ENCODE measurements around the gene ZNF532.

ZNF532 gene

DNA sequence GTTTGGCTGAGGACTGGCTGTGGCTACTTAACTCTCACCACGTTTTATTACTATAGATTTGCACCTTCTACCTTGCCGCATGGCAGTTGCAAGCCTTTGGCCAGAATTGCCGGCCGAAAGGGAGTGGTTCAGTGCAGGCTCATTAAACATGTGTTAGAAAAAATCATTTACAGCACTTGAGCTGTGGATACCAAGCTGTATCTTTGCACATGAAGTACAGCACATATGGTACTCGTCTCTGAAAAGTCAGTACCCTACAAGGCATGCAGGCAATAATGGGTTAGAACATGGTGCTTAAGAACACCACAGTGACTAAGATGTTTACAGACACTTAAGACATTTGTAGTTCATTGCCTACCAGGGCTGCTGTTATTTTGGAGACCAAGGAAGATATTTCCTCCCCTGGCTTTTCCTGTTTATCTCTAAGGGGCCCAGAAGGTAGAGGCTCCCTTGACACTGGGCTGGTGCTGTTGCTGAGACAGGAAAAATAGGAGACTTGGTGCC lies 103.1 kb downstream of the ZNF532 start:
- CTCF ChIA-PET: no interaction called here
- H3K27ac Mint-ChIP-seq: no peak overlapping the region
- no peak for DNase-seq
- no peaks in the 10 kb centered on the region for H3K4me1 Mint-ChIP-seq
- no peaks in the 10 kb centered on the region for H3K9me3 Mint-ChIP-seq
- H3K27me3 Mint-ChIP-seq: peaks cover 8% of the 10 kb centered on the region
- no peaks in the 10 kb centered on the region for H3K36me3 Mint-ChIP-seq
- no peak overlapping the region for H3K4me3 Mint-ChIP-seq

DNA sequence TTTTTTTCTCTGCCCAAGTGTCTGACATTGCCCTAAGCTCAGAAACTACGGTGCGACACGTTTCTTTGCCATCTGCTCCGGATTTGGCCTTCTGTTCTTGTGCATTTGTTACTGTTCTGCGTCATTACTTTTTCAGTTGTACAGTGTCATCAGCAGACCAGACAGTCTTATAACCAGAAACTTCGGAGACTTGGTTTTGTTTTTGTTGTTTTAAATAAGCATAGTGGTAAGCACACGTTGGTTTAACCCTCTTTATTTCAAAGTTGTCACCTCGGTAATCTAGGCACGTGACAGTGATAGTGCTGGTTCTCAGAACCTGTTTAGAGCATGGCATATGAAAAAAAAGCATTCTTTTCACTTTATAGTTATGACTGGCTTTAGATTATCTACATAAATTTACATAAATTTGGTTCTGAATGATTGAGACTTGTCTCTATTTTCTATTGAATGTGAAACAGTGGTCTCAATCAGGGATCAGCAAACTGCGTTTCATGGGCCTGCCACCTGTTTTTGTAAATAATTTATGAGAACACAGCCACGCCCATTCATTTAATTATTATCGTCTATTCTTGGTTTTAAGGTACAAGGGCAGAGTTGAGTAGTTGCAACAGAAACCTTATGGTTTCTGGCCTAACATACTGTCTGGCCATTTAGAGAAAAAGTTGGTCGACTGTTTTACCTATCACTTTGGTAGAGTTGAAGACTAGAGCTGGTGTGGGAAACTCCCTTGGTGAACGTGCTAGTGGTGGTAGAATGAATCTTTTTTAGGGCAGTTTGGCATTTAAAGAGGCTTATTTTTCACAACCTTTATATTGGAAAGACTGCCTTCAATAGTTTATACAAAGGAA lies 106.5 kb downstream of the ZNF532 start:
- H3K4me3 Mint-ChIP-seq: no peak overlapping the region
- CTCF ChIA-PET: no interaction called here
- peaks cover 11% of the 10 kb centered on the region for H3K27me3 Mint-ChIP-seq
- H3K4me1 Mint-ChIP-seq: no peaks in the 10 kb centered on the region
- H3K27ac Mint-ChIP-seq: no peak overlapping the region
- DNase-seq: no peak
- H3K9me3 Mint-ChIP-seq: no peaks in the 10 kb centered on the region
- H3K36me3 Mint-ChIP-seq: no peaks in the 10 kb centered on the region

DNA sequence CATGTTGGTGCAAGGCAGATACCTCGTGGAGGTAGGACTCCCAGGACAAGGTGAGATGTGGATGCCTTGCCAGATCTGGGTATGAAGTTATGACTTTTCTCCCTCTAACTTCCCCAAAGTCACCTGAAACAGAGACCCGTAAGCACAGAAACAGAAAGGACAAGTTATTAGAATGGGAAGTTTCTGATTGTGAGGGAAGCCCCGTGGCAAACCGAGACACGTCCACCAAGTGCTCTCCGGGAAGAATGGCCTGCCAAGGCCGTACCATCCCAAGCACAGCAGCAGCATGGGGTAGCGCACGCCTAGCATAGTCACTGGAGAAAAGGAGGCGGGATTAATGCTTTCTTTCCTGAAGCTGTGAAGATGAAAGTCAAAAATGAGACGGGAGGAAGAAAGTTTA lies 110.6 kb downstream of the ZNF532 start:
- Mint-ChIP-seq H3K9me3 (no peaks in the 10 kb centered on the region), H3K4me3 (no peak overlapping the region), H3K4me1 (no peaks in the 10 kb centered on the region), H3K27me3 (peaks cover 13% of the 10 kb centered on the region), H3K36me3 (no peaks in the 10 kb centered on the region), H3K27ac (no peak overlapping the region)
- DNase-seq: no peak
- CTCF ChIA-PET: no interaction called here

DNA sequence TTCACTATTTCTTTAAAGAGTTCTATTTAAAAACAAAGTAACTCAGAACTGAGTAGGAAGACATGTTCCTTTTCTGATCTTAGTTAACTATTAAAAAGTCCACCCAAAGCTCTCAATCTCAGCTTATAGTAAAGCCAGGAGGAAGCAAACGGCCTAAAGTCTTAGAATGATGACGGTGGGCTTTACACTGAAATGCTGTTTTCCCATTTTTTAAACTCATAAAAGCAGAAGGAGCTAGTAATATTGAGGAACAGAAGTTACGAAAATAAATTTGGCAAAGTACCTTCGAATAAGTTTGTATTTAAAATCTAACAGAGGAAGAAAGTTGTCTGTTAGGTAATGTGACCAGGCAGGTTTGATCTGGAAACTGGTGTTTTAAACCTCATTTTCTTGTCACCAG lies 111.1 kb downstream of the ZNF532 start:
- H3K27ac Mint-ChIP-seq: no peak overlapping the region
- CTCF ChIA-PET: no interaction called here

DNA sequence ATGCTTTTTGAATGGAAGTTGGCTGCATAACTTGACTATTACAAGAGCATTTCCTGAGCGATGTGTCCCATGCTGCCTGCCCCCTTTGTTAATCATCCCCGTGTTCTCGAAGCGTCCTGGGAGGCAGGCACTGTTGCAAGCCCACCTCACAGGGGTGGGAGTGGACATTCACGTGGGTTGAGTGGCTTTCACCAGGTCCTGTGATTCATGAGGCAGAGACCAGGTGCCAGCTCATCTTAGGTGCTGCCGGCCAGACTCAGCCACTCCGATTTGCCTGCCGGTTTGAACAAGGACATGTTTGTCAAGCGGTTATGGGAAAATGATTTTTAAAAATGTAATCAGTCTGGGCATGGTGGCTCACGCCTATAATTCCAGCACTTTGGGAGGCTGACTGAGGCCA lies 112.5 kb downstream of the ZNF532 start:
- no peak for DNase-seq
- Mint-ChIP-seq H3K4me1 (no peaks in the 10 kb centered on the region), H3K27ac (no peak overlapping the region), H3K9me3 (no peaks in the 10 kb centered on the region), H3K4me3 (no peak overlapping the region), H3K27me3 (peaks cover 13% of the 10 kb centered on the region), H3K36me3 (no peaks in the 10 kb centered on the region)
- CTCF ChIA-PET: interaction anchor here (0.7 kb wide), 1 partner anchor 165 kb away, joined by 3 read pairs; no protein-coding TSS in a partner anchor

More for the DNA sequence above, 111.1 kb downstream of the ZNF532 start:
- no peak for DNase-seq
- H3K4me1 Mint-ChIP-seq: no peaks in the 10 kb centered on the region
- no peak overlapping the region for H3K4me3 Mint-ChIP-seq
- H3K36me3 Mint-ChIP-seq: no peaks in the 10 kb centered on the region
- H3K9me3 Mint-ChIP-seq: no peaks in the 10 kb centered on the region
- H3K27me3 Mint-ChIP-seq: peaks cover 13% of the 10 kb centered on the region

DNA sequence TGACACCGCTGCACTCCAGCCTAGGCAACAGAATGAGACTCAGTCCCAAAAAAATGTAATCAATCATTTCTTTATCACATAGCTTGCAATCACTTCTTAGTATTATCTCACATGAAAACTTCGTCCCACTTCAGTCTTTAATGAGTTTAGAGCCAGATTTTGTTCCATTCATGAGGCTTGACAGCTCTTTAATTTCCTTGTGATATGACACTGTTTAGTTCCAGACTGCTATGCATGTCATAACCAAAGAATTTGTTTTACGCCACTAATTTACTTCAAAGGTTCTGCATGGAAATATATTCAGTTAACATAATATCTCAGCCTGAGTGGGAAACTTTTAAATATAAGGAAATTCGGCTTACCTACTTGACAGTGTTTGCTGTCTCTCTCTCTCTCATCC lies 113.1 kb downstream of the ZNF532 start:
- Mint-ChIP-seq H3K9me3 (no peaks in the 10 kb centered on the region), H3K27me3 (peaks cover 13% of the 10 kb centered on the region), H3K36me3 (no peaks in the 10 kb centered on the region), H3K27ac (no peak overlapping the region), H3K4me3 (no peak overlapping the region), H3K4me1 (no peaks in the 10 kb centered on the region)
- DNase-seq: no peak
- CTCF ChIA-PET: no interaction called here

DNA sequence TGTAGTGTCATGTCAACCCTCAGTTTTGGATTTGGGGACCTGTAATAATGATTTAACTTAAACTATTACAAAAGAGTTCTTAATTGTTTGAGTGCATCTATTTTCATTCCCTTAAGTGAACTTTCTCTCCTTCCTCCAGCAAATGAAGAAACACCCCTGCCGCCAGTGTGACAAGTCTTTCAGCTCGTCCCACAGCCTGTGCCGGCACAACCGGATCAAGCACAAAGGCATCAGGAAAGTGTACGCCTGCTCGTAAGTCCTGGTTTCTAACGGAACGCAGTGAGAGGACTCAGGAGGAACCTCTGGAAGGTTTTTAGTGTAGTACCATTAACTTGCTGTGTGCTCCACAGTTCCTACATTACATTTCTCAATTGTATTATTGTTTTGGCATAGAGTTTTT lies 114.2 kb downstream of the ZNF532 start:
- Mint-ChIP-seq H3K27me3 (peaks cover 13% of the 10 kb centered on the region), H3K4me1 (no peaks in the 10 kb centered on the region), H3K27ac (no peak overlapping the region), H3K9me3 (no peaks in the 10 kb centered on the region), H3K4me3 (no peak overlapping the region), H3K36me3 (no peaks in the 10 kb centered on the region)
- CTCF ChIA-PET: no interaction called here
- no peak for DNase-seq

DNA sequence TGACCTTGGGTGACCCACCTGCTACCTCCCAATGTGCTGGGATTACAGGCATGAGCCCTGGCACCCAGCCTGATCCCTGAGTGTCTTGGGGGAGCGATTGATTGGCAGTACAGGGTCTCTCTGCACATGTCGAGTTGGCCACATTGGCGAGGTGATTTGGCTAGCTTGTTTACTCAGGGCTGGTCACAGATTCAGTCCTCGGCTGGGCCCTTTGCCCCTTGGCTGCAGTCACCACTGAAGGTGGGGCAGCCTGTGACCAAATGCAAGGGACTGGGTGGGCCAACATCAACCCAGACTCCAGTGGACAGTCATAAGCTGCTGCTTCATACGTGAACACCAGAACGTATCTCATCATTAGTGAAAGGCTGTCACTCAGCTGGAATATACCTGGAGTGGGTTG lies 114.9 kb downstream of the ZNF532 start:
- no peak for DNase-seq
- H3K27me3 Mint-ChIP-seq: peaks cover 13% of the 10 kb centered on the region
- no peaks in the 10 kb centered on the region for H3K9me3 Mint-ChIP-seq
- no peaks in the 10 kb centered on the region for H3K36me3 Mint-ChIP-seq
- H3K4me3 Mint-ChIP-seq: no peak overlapping the region
- no peaks in the 10 kb centered on the region for H3K4me1 Mint-ChIP-seq
- H3K27ac Mint-ChIP-seq: no peak overlapping the region
- CTCF ChIA-PET: no interaction called here

DNA sequence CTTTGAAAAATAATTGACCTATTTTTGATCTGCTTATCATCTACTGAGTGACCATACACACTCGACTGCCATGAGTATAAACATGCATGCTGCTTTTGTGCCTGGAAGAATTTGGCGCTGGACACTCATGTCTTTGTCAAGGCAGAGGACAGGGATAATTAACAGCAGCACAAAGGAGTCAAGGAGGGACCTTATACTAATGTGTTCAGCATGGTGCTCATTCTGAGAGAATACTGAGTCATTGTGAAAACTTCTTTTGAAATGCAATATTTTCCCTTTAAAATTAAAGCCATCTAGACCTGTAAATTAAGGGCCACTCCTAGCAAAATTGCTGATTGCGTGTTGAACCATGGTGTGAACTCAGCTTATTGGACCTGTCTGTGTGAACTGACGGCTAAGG lies 116.3 kb downstream of the ZNF532 start:
- Mint-ChIP-seq H3K36me3 (no peaks in the 10 kb centered on the region), H3K27ac (no peak overlapping the region), H3K9me3 (no peaks in the 10 kb centered on the region), H3K27me3 (peaks cover 7% of the 10 kb centered on the region), H3K4me3 (no peak overlapping the region), H3K4me1 (no peaks in the 10 kb centered on the region)
- CTCF ChIA-PET: no interaction called here
- DNase-seq: no peak

DNA sequence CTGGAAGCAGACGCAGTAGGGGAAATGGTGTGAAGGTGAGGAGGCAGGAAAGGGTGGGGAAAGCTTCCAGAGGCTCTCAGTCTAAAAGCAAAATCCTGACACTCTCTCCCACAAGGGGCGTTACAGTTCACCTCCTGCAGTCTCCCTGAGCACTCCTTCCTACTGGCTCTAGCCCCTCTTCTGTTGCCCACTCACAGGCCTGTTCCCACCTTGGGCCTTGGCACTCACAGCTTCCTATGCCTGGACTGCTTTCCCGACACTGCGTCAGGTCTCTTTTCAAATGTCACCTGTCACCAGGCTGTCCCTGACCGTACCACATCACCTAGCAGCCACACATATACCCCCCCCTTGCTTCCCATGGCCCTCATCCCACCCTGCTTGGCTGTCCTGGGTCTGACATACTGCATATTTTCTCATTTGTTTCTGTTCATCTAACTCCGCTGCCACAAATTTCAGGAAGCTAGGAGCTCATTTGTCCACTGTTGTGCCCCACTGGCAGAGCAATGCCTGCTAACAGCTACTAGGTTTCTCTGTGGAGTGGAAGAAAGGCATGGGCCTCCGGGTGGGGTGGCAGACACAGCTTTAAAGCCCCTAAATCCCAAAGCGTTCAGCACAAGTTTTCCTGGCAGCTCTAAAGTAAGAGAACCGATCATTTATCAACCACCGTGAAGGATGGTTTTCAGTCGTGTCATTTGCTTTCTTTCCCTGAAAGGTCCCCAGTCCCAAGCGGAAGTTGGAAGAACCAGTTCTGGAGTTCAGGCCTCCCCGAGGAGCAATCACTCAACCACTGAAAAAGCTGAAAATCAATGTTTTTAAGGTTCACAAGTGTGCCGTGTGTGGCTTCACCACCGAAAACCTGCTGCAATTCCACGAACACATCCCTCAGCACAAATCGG lies 118.8 kb downstream of the ZNF532 start:
- Mint-ChIP-seq H3K9me3 (no peaks in the 10 kb centered on the region), H3K4me1 (no peaks in the 10 kb centered on the region), H3K4me3 (no peak overlapping the region), H3K27ac (no peak overlapping the region), H3K36me3 (no peaks in the 10 kb centered on the region), H3K27me3 (peaks cover 3% of the 10 kb centered on the region)
- CTCF ChIA-PET: interaction anchor here (0.6 kb wide), 1 partner anchor 11 kb away, joined by 3 read pairs; no protein-coding TSS in a partner anchor
- DNase-seq: no peak

DNA sequence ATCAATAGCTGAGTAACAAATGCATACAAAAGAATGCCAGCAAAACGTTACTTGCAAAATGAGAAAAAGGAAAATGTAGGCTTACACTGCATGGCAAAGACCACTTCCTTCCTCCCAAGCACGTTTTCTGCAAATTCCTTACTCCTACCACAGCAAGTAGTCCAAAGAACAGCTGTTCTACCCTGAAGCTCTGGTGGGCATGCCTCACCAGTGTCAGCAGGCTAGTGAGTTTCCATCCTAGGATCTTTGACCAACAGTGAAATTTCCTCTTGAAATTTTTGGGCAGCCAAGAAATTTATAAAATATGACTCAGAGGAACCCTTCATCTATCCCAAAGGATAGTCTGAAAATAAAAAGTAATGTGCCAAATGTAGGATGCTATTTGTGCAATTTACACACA lies 123.9 kb downstream of the ZNF532 start:
- peaks cover 1% of the 10 kb centered on the region for H3K9me3 Mint-ChIP-seq
- no peak for DNase-seq
- no peak overlapping the region for H3K27ac Mint-ChIP-seq
- no peak overlapping the region for H3K4me3 Mint-ChIP-seq
- no peaks in the 10 kb centered on the region for H3K36me3 Mint-ChIP-seq
- CTCF ChIA-PET: no interaction called here
- H3K27me3 Mint-ChIP-seq: peaks cover 16% of the 10 kb centered on the region
- no peaks in the 10 kb centered on the region for H3K4me1 Mint-ChIP-seq

DNA sequence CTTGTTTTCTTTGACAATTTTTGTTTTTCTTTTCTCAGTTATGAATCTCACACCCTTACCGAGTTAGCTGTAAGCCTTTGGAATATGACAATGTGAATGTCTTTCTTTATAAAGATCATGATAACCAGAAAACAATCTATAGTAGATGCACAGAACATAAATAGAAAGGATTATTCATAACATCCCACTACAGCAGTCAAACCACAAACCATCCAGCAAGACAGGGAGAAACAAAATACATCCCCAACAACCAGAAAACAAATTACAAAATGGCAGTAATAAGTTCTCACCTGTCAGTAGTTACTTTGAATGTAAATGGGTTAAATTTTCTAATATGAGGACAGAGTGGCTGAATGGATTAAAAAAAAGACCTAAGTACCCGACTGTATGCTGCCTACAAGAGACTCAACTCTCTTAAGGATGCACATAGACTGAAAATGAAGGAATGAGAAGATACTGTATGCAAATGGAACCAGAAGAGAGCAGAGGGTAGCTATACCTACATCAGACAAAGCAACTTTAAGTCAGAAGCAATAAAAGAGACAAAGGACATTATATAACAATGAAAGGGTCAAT lies 124.6 kb downstream of the ZNF532 start:
- CTCF ChIA-PET: interaction anchor here (0.7 kb wide), 1 partner anchor 101 kb away, joined by 3 read pairs; no protein-coding TSS in a partner anchor
- DNase-seq: no peak
- H3K27me3 Mint-ChIP-seq: peaks cover 16% of the 10 kb centered on the region
- no peak overlapping the region for H3K4me3 Mint-ChIP-seq
- H3K36me3 Mint-ChIP-seq: no peaks in the 10 kb centered on the region
- no peaks in the 10 kb centered on the region for H3K4me1 Mint-ChIP-seq
- H3K27ac Mint-ChIP-seq: no peak overlapping the region
- peaks cover 1% of the 10 kb centered on the region for H3K9me3 Mint-ChIP-seq

DNA sequence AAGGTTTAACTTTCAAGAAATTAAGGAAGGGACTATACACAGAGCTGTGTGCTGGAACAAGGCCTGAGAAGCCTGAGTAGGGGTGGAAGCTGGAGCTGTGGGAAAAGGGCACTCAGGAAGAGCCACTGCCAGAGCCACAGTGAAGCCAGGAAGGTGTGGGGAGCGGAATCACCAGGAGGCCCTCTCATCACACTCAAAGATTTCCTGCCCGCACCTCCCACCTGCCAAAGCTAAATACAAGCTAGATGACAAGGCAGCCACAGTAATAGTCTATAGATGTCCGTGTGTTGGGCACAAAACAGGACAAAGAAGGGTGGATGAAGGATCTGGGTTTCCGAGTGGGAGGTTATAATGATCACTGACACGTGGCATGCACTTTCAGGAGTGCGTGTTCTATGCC lies 126.0 kb downstream of the ZNF532 start:
- Mint-ChIP-seq H3K27me3 (peaks cover 19% of the 10 kb centered on the region), H3K27ac (no peak overlapping the region), H3K36me3 (no peaks in the 10 kb centered on the region), H3K4me3 (no peak overlapping the region), H3K9me3 (peaks cover 1% of the 10 kb centered on the region), H3K4me1 (no peaks in the 10 kb centered on the region)
- CTCF ChIA-PET: no interaction called here
- no peak for DNase-seq

DNA sequence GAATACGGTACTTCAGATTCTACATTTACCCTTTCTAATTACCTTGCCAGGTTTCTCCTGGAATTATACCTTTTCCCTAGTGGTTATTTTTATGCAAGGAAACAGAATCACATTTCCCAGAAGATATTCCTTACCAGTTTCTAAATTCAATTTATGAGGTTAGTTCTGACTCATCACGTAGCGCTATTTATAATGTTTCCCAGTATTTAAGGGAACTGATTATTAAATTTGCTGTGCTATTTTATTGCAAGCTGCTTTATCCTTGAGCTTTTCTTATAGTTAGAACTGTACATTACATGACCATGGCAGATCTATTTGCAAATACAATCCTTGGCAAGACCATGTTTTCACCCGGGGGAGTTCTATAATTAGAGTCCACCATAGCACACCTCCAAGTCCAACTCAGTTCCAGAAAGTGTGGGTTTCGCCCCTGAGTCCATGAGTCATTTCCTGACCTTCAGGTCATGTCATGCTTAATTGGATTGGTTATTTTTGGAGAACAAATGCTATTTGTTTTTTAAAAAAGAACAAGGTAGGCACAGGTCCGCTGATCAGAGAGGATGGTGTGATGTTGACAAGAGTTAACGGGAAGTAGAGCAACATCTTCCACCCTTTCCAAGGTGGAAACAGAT lies 126.6 kb downstream of the ZNF532 start:
- Mint-ChIP-seq H3K27ac (no peak overlapping the region), H3K27me3 (peaks cover 24% of the 10 kb centered on the region), H3K9me3 (peaks cover 1% of the 10 kb centered on the region), H3K4me1 (no peaks in the 10 kb centered on the region), H3K36me3 (no peaks in the 10 kb centered on the region), H3K4me3 (no peak overlapping the region)
- CTCF ChIA-PET: no interaction called here
- DNase-seq: no peak
